OCI-LY7 (cell line): Measurements from ENCODE around the gene COL4A4.

Experiments used
- CTCF ChIP-seq: fragments of 200-600 bp; sonication (generic); conservative IDR thresholded peaks from 2 replicates; pipeline ENCODE4 v1.5.1; 2014; ENCODE audit warnings: mild to moderate bottlenecking, antibody characterized with exemption, low read length, moderate library complexity, mixed read lengths
- EZH2phosphoT487 ChIP-seq: fragments of 200-600 bp; sonication (generic); IDR thresholded peaks from 2 replicates; pipeline ENCODE4 v1.6.1; 2018; ENCODE audit warnings: low read depth, borderline replicate concordance, mild to moderate bottlenecking, mixed run types, antibody characterized with exemption, low read length, moderate library complexity, mixed read lengths

GRCh38 chr2:227163998-227164762, at the start of gene COL4A4, which contains the start of gene COL4A3:
- TF ChIP-seq CTCF (no peak), EZH2phosphoT487 (no peak)
